GM21447 (cell line): ENCODE measurements around the gene LDAF1.
"Not testable (repeated sequence)": the region's sequence is repeated elsewhere in the genome, so short reads cannot be mapped to it uniquely, and the experiment has no call there.

Source experiments
- ATAC-seq: cut with Tn5 transposase; IDR thresholded peaks from one replicate; pipeline ENCODE4 v1.9.1; 2021; ENCODE audit not compliant: unreplicated experiment

LDAF1 gene

DNA sequence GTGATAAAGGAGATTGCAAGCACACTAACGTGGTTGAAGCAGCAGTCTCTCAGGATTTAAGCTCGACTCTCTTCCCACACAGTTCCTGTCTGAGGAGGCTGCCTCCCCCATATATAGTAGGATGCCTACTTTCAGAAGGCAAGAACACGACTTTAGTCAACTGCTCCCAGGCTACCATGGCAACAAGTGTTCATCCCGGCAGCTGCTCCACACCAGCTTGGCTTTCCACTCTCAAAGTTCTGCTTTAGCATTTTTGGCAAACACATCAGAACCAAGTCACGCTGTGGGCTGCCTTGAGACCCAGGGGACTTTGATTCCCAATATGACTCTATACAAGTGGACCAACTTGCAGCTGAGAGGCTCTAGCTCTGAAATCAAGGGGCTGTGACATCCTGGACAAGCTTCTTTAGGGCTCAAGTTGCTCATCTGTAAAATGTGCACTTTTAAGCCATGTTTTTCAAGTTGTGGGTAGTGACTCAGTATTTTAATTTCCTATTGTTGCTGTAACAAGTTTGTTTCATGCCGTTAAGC is 36.4 kb downstream of the LDAF1 start:
- no peak for ATAC-seq

DNA sequence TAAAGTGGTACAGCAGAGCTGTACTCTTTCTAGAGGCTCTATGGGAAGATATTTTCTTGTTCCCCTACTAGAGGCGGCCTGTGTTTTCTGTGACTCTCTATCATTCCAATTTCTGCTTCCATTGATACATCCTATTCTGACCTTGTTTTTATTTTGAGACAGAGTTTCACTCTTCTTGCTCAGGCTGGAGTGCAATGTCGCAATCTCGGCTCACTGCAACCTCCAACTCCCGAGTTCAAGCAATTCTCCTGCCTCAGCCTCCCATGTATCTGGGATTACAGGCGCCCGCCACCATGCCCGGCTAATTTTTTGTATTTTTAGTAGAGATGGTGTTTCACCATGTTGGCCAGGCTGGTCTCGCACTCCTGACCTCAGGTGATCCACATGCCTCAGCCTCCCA is 36.9 kb downstream of the LDAF1 start:
- not testable (repeated sequence) for ATAC-seq

DNA sequence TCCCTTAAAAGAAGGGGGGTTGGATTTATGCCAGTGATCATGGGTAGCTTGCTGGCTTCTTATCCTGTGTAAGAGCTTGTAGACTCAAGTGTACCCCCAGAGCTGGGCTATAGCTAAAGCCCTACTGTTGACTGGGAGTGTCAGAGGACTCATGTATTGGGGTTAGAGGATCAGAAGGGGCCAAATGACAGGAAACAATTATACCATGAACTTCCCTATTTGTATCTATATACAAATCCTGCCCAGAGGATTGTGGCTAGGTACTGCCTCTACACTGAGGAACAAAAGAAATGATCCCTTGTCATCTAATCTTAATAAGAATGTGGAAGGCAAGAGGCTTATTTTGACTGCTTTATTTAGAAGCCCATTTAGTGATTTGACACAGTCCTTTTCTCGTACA is 38.6 kb downstream of the LDAF1 start:
- ATAC-seq: no peak

DNA sequence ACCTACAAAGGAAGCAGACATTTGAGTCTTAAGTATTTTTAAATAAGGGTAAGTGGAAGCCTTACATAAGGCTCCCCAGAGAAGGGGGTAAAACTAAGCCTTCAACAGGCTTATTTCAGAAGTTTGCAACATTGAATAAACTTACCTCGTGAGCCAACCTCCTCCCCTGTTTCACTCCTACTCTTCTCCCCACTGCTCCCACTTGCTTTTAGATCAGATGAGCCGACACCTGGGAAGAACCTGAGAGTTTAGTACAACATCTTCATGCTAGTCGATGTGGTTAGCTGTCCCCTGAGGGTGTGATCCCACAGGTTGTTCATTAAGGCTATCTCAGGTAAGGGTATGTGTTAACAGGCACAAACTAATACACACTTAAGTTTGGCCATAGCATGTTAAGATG is 39.1 kb downstream of the LDAF1 start:
- no peak for ATAC-seq

DNA sequence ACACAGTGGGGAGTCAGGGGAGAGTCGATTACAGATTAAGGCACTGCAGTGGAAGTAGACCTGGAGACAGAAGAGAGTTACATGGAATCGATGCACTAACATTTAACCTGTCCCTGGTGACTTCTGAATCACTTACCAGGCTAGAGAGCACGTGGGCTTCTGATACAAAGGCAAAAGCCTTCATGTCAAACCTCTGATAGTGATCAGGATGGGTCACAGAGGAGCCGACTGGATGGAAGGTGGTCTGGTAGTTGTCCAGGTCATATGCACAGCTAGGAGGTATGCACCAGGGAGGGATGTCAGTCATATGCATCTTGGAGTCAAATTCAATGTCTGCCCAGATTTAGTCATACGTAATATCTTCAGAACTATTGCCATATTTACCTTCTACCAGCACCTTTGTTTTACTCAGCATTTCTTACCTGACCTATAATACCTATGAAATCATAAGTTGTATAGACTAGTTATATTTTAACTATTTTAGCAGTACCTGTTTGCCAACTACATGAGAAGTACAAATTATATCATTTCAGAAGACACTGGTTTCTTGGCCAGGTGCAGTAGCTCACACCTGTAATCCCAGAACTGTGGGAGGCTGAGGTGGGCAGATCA is 41.2 kb downstream of the LDAF1 start:
- ATAC-seq: no peak

DNA sequence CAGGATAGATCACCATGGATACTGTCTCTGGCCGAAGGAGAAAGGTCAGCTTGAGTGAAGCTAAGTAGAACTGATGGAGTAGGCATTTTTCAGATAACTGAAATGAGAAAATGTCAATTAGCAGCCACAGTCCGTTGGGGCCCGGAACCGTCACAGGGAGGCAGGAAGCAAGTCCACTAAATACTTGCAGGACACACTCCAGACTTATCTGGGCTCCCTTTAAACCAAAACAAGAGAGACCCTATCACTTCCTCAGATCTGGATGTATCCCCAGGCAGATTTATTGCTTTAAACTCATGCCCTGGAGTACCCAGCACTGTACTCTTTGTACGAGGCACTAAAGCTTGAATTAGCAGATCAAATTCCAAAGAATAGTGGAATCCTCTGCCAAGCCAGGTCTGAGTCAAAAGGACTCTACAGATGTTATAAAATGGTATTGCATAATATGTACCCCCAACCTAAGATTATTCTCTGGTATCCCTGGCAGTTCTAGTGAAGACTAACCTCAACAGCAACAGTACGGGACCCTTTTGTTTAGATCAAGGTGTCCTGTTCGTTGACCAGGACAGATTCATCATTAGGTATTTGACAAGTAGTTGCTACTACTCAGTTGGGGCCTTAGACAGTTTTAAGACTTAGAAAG is 44.8 kb downstream of the LDAF1 start:
- no peak for ATAC-seq

DNA sequence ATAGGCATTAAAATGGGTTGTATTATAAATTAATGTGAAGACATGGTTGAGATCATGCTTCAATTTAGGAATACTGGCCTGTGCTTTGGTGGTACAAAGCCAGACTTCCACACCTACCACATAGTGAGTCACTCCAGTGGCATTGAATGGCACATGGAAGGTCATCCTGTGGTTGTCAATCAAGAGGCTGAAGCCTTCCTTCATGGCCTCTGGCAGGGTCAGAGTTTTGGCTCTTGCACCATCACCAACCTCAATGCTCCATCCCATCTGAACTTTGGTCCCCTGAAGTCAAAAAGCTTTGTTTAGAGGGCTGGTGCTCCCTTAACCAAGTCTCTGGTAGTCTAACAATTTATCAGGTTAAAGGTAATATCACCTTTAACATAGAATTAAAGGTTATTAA is 46.8 kb downstream of the LDAF1 start:
- no peak for ATAC-seq

DNA sequence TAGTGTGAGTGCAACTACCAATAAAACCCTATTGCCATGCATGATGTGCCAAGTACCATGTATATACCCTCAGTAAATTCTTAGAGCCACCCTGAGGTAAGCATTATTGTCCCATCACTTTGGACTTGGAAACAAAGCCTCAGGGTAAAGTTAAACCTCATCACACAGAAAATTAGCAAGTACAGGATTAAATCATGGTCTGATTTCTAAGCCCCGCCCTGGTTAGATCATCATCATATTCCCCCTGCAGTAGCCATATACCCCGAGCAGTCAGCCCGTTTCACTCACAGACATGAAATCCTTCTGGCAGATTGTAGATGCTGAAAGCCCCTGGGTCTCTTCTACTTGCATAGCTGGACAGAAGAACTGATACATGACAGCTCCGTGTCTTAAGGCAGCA is 48.1 kb downstream of the LDAF1 start:
- no peak for ATAC-seq

DNA sequence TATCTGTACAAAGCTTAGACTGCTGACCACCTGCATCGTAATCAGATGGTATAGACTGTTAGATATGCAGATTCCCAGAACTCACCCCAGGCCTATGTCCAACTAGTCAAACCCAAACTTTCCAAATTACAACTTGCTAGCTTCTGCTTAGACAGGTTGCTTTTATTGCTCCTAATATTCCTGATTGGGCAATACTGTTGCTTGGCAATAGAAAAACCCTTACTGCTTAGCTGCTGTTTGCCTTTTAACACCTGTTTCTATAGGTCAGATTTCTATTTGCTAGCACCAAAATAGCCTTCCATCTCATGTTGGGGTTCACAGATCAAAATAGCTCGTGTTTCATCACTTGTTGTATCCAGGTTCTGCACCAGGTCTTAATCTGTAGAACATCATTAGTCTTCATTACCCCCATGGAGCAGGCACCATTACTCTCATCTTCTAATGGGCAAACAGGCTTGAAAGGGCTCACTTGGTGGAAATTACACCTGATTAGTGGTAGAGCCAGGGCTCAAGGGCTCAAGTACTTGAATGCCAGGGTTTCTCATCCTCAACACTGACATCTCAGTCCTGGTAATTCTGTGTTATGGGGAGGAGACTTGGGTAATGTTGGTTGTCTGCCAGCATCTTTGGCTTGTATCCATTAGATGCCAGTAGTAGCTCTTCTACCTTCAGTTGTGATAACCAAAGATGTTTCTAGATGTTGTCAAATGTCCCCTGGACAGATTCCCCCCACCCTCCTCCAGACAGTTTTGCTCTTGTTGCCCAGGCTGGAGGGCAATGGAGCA is 50.2 kb downstream of the LDAF1 start:
- ATAC-seq: no peak

DNA sequence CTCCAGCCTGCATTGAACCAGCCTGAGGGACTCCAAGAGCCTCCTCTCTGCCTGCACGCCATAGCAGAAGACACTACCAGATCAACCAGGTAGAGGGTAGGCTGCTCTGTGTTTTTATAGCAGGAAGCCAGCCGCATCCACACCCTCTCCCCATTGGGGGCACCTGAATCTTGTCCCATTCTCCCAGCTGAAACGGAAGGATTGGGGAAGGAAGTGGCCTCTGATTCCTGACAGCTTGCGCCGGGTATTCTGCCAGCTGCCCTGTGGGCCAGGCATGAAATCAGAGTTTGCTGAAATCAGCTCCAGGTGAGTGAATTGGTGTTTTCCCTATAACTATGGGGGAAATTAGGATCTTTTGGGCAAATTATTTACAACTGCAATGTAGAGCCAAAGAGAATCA is 53.0 kb downstream of the LDAF1 start, which contains the start of gene ZP2:
TSS of gene ZP2 (minus strand) at position 89 of the 400 bp plus-strand sequence. CDS start at position 62, 27 bp downstream.
- no peak for ATAC-seq

DNA sequence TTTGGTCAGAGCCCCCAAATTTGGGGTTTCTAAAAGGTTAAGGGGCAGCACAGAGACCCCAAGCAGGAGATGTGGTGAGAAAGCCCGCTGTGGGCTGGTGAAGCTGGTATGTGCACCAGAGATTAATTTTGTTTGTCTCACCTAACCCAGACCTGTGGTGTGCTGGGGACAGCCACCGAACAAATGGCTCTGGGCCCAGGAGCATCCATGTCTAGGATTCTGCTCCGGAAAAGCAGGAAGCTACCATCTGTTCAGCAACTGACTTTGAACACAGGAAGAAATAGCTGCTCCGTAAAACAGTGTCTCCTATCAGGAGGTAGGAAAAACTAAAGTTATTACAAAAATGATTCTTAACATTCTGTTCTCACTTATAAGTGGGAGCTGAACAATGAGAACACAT is 55.6 kb downstream of the LDAF1 start:
- no peak for ATAC-seq

DNA sequence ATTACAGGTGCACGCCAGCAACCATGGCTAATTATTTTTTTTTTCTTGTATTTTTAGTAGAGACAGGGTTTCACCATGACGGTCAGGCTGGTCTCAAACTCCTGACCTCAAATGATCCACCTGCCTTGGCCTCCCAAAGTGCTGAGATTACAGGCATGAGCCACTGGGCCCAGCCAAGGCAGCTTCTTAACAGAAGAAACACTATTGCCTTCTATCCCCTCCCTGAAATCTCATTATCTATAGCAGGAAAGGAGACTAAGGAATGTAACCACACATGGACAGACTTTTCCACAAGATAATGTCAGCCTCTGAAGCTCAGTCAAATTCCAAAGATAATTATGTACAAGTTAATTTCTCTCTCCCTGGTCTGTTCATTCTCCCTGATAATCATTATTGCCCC is 58.6 kb downstream of the LDAF1 start:
- ATAC-seq: no peak

DNA sequence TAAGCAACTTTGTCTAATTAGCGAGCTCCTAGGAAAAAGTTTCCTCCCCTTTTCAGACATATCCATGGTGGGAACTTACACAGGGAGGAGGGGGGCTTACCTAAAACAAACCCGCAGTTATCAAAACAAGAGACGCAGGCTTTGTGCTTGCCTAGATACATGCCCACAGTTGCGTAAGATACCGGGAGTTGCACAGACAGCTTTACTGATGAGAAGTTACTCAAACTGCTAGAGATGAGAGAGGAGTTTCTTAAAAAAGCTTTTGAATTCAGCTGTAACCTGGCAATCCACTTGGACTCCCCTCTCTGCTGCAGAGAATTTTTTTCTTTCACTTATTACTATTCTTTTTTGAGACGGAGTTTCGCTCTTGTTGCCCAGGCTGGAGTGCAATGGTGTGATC is 59.7 kb downstream of the LDAF1 start:
- ATAC-seq: no peak

DNA sequence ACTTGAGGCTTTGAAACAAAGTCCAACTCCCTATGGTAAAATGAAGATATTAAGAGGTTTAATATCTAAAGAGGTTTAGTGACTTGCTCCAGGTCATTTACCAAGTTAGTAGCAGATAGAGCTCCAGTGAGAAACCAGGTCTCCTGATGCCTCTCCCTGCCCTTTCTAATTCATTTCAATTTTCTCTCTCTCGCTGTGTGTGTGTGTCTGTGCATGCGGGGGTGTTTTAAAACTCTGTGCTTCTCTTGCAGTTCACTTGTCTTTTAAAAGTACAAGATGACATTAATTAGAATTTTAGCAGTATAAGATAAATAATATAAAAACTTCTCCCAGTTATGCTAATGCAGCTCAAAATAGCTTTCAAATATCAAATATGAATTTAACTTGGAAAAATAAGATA is 61.1 kb downstream of the LDAF1 start:
- no peak for ATAC-seq

DNA sequence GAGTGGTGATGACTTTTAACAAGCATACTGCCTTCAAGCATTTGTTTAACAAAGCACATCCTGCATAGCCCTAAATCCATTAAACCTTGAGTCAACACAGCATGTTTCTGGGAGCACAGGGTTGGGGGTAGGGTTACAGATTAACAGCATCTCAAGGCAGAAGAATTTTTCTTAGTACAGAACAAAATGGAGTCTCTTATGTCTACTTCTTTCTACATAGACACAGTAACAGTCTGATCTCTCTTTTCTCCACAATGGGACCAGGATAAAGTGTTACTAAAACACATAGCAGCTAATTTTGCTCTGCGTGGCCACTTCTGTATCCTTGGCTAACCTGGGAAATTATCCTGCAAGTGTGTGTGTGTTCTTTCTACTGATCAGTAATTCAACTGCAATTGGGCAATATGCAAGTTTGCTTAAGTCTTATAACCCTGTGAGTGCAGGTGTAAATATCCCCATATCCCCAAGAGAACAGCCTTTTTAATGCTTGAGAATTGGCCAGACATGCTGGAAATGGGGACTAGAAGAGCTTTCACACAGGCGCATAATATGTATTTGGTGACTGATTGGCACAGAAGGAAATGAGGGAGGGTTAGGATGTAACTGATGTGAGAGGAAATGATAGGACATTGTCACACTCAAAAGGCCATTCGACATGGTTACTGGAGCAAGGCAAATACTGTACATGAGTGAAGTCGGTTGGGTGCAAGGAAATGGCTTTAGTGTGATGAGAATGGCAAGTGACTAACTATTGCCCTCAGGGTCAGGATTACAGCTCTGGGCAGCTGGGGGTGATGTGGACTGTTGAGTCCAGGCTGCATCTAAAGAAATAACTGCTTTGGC is 64.2 kb downstream of the LDAF1 start:
- ATAC-seq: no peak

DNA sequence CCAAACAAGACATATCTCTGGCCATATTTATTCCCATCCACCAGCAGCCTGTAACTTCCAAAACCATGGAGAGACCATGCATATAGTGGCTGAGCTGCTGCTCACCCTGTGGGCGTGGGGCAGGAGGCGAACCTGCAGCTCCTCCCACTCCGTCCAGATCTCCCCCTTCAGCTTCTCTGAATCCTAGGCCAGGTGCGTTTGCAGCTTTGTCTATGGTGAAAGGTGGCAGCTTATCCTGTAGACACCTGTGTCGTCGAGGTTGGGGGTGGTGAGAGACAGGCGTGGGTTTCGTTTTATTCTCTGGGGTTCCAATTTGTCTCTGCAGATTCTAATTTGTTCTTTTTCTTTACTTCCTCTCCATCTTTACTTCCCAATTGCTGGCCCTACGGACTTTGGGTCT is 65.3 kb downstream of the LDAF1 start:
- ATAC-seq: no peak

DNA sequence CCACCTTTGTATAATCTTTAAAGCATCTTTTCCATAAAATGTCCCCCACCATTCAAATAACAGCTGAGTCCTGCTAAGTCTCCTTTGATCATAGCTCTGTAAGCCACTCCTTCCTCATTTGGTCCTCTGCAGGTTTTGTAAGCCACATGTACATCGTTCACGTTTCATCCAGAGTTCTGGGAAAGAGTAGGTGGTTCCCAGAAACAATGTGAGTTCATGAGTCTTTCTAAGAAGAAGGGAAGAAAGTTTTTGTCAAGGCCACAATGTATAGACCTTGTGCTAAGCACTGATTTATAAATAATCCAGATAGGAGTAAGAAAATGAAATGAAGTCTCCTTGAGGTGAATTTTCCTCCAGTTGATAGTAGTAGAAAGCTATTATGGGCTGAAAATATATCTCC is 66.3 kb downstream of the LDAF1 start:
- ATAC-seq: no peak

DNA sequence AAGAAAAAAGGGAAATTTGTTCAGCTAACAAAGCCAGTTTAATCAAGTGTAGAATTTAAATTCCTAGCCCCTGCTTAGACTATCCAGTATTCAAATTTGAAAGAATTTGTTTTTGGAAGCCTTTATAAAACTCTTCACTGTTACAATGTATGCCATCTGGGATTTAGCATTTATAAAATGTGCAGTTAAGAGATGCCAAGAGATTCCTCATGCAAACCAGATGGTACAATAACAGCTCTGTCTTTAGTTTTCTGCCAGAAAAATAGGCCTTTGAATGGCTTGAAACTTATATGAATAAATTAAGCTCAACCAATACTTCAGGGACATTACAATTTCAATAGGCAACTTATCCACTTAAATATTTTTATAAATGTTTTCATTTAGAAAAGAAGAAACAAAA is 68.3 kb downstream of the LDAF1 start:
- no peak for ATAC-seq

DNA sequence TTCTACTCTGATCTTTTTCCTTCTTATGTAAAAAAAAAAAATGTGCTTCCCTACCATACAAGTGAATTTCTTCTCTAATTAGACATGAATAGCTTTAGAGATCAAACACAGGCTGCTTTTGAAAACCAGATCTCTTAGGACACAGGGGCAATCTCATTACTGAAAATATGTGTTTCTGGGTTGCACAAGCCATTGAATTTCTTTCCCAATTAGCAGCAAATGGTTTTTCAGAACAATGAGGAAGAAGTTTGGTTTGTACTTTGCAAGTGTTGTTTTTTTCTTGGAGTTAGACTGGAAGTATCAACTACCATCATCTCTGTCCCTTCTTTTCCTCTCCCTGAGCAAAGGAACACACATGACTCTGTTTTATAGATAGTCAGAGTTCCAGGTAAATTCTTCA is 69.4 kb downstream of the LDAF1 start:
- no peak for ATAC-seq

DNA sequence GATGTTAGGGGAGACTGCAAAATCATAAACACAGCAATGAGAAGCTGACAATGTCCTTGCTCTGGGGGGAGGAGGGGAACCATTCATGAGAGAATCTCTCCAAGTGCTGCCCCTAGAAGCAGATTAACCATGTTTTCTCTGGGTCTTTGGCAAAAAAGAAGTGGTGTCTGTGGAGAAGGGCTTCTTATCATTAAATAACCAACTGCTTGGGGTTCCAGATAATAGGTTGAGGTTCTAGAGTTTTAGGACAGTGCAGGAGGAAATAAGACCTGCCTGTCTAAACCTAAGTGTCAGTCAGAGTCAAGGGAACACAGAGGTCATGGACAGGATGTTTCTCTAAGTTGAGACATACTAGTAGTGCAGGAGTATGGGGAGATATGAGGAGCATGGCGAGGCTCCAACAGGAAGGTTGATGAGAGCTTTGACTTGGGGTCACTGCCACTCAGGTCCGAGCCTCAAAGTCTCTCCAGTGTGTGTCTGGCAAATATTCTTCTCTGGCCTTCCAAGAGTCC is 69.9 kb downstream of the LDAF1 start:
- no peak for ATAC-seq
